Measurements from ENCODE around the gene GPR18.

GPR18 gene

DNA sequence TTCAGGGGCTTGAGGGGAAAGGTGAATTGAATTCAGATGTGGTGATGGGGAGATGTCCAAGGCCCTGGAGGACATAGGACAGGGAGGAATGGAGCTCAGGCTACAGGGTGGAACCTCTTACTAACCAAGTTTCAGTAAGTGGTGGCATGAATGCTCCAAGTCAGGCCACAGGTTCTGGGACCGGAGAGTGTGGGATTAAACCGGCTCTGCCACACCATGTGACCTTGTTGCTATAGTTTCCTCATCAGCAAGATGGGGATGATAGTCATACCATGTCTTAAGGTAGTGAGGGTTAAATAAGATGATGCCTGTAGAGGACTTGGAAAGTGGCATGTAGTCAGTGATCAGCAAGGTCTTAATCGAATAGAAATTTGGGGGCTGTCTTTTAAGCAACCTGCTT, 32.7 kb upstream of the GPR18 start:
- no peak for DNase-seq (ENCODE audit: low read depth)
- no peak overlapping the region for H3K4me3 ChIP-seq (ENCODE audit: low read length)
- TF ChIP-seq, protein P1, sequence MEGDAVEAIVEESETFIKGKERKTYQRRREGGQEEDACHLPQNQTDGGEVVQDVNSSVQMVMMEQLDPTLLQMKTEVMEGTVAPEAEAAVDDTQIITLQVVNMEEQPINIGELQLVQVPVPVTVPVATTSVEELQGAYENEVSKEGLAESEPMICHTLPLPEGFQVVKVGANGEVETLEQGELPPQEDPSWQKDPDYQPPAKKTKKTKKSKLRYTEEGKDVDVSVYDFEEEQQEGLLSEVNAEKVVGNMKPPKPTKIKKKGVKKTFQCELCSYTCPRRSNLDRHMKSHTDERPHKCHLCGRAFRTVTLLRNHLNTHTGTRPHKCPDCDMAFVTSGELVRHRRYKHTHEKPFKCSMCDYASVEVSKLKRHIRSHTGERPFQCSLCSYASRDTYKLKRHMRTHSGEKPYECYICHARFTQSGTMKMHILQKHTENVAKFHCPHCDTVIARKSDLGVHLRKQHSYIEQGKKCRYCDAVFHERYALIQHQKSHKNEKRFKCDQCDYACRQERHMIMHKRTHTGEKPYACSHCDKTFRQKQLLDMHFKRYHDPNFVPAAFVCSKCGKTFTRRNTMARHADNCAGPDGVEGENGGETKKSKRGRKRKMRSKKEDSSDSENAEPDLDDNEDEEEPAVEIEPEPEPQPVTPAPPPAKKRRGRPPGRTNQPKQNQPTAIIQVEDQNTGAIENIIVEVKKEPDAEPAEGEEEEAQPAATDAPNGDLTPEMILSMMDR (conservative IDR thresholded peaks at IDR 0.05; ENCODE audit: low read length) = no peak

DNA sequence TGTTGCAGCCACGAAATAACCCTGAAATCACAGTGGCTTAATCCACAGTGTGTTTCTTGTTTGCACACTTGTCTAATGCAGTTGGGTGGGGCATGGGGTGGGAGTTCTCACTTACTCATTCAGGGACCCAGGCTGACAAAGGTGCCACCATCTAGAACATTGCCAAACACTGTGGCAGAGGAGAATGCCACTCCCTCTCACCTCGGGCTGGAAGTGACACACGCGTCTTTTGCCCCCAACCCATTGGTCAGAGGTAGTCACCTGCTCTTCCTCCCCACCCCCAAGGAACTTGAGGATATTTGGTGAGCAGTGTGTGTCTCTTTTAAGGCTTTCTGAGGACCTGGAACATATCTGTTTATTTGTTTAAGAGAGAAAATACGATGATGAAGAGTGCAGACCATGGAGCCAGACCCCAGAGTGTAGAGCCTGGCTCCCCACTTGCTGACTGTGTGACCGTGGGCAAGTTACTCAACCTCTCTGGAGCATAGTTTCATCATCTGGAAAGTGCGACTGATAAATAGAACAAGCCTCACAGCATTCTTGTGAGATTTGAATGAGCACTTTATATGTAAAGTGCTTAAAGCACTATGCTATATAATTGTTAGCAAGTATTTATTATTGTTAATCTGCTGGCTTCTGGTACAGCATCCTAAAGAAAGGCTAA, 31.6 kb upstream of the GPR18 start:
- TF ChIP-seq, protein P1 (conservative IDR thresholded peaks at IDR 0.05; ENCODE audit: low read length) = no peak
- no peak for DNase-seq (ENCODE audit: low read depth)
- no peak overlapping the region for H3K4me3 ChIP-seq (ENCODE audit: low read length)

DNA sequence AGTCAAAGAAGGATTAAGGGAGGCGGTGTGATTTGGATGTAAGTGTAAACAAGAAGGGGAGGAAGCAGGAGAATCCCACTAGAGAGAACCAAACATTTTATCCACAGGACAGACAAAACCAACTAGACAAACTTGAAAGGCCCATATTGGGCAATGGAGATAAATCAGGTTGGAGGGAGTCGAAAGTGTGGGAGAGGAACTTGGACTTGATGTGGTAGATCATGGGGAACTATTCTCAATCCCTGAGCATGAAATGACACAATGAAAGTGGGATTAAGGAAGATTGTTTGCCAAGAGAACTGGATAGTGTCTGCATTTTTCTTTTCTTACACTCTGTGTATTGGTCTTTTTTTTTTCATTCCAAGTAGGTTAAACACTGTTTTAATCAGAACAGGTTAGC, 31.1 kb upstream of the GPR18 start:
- H3K4me3 ChIP-seq (ENCODE audit: low read length) = no peak overlapping the region
- TF ChIP-seq, protein P1 (conservative IDR thresholded peaks at IDR 0.05; ENCODE audit: low read length) = no peak
- DNase-seq (ENCODE audit: low read depth) = no peak

DNA sequence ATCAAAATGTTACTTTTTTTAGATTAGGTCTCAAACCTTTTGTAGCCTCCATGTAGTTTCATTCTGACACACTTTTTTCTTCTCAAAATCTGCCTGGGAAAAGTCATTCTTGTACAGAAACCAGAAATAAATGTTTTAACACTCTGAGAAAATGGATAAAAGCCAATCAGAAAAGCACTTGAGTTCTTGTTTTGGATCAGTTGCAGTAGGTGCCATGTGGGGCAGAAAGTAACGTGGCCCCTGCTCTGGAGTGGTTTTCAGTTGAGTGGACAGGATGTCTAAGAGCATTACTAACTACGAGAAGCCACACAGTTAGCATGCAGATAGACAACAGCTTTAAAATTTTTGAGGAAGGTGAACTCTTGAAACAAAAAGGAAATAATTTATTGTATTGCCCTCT, 29.9 kb upstream of the GPR18 start:
- no peak overlapping the region for H3K4me3 ChIP-seq (ENCODE audit: low read length)
- TF ChIP-seq, protein P1 (conservative IDR thresholded peaks at IDR 0.05; ENCODE audit: low read length) = no peak
- DNase-seq (ENCODE audit: low read depth) = no peak

DNA sequence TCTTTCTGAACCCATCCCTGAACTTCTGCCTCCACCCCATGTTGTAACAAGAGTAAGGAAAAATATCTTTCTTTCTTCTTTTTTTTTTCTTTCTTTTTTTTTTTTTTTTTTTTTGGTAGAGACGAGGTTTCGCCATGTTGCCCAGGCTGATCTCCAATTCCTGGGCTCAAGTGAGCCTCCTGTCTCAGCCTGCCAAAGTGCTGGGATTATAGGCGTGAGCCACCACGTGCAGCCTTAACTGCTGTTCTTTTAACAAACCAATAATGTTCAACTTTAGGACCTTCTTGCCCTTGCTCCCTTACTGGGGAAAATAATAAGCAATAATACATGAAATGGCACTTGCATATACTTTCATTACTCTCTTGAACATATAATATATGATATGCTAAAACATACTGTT, 29.4 kb upstream of the GPR18 start:
- no peak overlapping the region for H3K4me3 ChIP-seq (ENCODE audit: low read length)
- DNase-seq (ENCODE audit: low read depth) = no peak
- TF ChIP-seq, protein P1 (conservative IDR thresholded peaks at IDR 0.05; ENCODE audit: low read length) = no peak

DNA sequence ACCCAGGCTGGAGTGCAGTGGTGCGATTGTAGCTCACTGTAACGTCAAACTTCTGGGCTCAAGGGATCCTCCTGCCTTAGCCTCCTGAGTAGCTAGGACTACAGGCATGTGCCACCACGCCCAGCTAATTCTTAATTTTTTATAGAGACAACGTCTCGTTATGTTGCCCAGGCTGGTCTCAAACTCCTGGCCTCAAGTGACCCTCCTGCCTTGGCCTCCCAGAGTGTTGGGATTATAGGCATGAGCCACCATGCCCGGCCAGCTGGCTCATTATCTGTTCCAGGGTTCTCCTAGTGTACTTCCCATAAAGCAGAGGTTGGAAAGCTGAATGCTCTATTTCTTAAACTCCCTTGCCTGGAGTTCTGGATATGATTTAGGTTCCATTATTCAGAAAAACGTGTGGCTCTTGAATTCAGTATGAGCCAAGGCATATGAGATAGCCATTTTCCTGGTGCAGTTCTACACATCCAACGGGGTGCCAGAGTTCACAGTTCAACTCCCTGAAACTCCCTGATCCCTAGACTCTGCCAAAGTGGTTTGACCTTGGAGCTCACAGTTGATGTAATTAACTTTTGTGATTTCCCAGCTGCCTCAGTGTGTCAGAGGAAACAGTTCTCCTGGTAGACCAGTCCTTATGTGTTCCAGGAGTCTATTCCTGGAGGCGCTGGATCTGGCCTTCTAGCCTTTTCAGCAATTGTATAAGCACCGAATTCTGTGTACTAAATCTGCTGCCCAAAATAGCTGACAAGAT, 27.4 kb upstream of the GPR18 start:
- TF ChIP-seq, protein P1 (conservative IDR thresholded peaks at IDR 0.05; ENCODE audit: low read length) = no peak
- DNase-seq (ENCODE audit: low read depth) = no peak
- H3K4me3 ChIP-seq (ENCODE audit: low read length) = no peak overlapping the region
